HEK293 (cell line): Measurements from ENCODE around the gene SLC35D1.

Experiments
- BCL11A ChIP-seq: fragments of 450-650 bp; formaldehyde crosslinking; IDR thresholded peaks from 2 replicates; pipeline ENCODE4 v1.5.1; 2016; ENCODE audit warnings: low read depth, missing biosample characterization, missing genetic modification characterization
- HOXD13 ChIP-seq: sonication (generic); formaldehyde crosslinking; IDR thresholded peaks from 2 replicates; pipeline ENCODE4 v1.8.0; 2022; ENCODE audit warnings: missing genetic modification reagents, borderline replicate concordance
- SP2 ChIP-seq: fragments of 450-650 bp; formaldehyde crosslinking; IDR thresholded peaks from 2 replicates; pipeline ENCODE4 v1.5.1; 2016; ENCODE audit warnings: missing biosample characterization, missing genetic modification characterization
- TCF7L2 ChIP-seq: IDR thresholded peaks from 2 replicates; pipeline ENCODE4 v1.6.1; 2011; ENCODE audit warnings: low read depth, mild to moderate bottlenecking, inconsistent platforms, low read length, moderate library complexity, borderline replicate concordance
- ZBTB17 ChIP-seq: fragments of 450-650 bp; formaldehyde crosslinking; IDR thresholded peaks from 2 replicates; pipeline ENCODE4 v1.5.1; 2016; ENCODE audit warnings: missing biosample characterization, missing genetic modification characterization
- ZNF132 ChIP-seq: fragments of 450-650 bp; formaldehyde crosslinking; IDR thresholded peaks from 2 replicates; pipeline ENCODE4 v1.5.1; 2017; ENCODE audit warnings: missing biosample characterization, missing genetic modification characterization, borderline replicate concordance
- ZNF701 ChIP-seq: fragments of 450-650 bp; formaldehyde crosslinking; IDR thresholded peaks from 2 replicates; pipeline ENCODE4 v1.5.1; 2016; ENCODE audit warnings: missing biosample characterization, missing genetic modification characterization
- ZNF777 ChIP-seq: fragments of 450-650 bp; formaldehyde crosslinking; IDR thresholded peaks from 2 replicates; pipeline ENCODE4 v1.5.1; 2017; ENCODE audit warnings: missing biosample characterization, missing genetic modification characterization, borderline replicate concordance
- TF ChIP-seq, protein P1 (sequence below): fragments of 450-650 bp; formaldehyde crosslinking; IDR thresholded peaks from 2 replicates; pipeline ENCODE4 v1.5.1; 2016; ENCODE audit warnings: missing biosample characterization, missing genetic modification characterization
- TF ChIP-seq, protein P2 (sequence below): fragments of 450-650 bp; formaldehyde crosslinking; IDR thresholded peaks from 2 replicates; pipeline ENCODE4 v1.5.1; 2017; ENCODE audit warnings: missing biosample characterization, missing genetic modification characterization

DNA sequence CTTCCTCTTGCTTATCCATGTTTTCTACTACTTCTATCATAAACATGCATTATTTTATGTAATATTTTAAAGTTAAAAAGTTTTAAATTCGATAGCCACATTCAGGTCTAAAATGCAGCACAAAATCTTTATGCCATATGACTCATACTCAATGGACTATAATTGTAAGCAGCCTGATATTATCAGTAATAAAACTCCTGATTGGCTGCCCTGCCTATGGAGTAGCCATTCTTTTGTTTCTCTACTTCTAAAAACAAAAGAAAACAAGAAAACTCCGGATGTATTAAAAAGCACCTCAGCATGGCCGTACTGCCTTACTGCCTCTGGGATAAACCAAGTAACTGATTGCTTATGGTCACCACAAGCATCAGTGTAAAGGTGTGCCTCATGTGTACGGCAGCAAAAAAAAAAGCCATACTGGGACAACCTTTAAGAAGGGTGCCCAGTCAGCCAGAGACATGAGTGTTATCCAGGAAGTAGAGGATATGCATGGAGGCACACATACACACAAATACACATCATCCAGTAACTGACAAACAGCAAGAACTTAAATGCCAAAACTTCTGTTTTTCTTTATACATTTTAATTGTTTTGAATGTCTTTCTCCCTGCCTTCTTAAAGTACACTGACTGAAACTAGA is 9.2 kb downstream of the SLC35D1 start:
- TF ChIP-seq, protein P1, sequence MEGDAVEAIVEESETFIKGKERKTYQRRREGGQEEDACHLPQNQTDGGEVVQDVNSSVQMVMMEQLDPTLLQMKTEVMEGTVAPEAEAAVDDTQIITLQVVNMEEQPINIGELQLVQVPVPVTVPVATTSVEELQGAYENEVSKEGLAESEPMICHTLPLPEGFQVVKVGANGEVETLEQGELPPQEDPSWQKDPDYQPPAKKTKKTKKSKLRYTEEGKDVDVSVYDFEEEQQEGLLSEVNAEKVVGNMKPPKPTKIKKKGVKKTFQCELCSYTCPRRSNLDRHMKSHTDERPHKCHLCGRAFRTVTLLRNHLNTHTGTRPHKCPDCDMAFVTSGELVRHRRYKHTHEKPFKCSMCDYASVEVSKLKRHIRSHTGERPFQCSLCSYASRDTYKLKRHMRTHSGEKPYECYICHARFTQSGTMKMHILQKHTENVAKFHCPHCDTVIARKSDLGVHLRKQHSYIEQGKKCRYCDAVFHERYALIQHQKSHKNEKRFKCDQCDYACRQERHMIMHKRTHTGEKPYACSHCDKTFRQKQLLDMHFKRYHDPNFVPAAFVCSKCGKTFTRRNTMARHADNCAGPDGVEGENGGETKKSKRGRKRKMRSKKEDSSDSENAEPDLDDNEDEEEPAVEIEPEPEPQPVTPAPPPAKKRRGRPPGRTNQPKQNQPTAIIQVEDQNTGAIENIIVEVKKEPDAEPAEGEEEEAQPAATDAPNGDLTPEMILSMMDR = no peak
- TF ChIP-seq BCL11A (no peak), ZNF777 (tag by site-specific recombination) (no peak), ZNF701 (tag by site-specific recombination) (no peak), SP2 (tag by site-specific recombination) (no peak), HOXD13 (CRISPR knock-in tag) (no peak), TCF7L2 (no peak), ZNF132 (tag by site-specific recombination) (no peak), ZBTB17 (tag by site-specific recombination) (no peak)
- TF ChIP-seq, protein P2, sequence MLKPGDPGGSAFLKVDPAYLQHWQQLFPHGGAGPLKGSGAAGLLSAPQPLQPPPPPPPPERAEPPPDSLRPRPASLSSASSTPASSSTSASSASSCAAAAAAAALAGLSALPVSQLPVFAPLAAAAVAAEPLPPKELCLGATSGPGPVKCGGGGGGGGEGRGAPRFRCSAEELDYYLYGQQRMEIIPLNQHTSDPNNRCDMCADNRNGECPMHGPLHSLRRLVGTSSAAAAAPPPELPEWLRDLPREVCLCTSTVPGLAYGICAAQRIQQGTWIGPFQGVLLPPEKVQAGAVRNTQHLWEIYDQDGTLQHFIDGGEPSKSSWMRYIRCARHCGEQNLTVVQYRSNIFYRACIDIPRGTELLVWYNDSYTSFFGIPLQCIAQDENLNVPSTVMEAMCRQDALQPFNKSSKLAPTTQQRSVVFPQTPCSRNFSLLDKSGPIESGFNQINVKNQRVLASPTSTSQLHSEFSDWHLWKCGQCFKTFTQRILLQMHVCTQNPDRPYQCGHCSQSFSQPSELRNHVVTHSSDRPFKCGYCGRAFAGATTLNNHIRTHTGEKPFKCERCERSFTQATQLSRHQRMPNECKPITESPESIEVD (tag by site-specific recombination) = no peak
